Measurements from ENCODE around the gene KCND2.

DNA sequence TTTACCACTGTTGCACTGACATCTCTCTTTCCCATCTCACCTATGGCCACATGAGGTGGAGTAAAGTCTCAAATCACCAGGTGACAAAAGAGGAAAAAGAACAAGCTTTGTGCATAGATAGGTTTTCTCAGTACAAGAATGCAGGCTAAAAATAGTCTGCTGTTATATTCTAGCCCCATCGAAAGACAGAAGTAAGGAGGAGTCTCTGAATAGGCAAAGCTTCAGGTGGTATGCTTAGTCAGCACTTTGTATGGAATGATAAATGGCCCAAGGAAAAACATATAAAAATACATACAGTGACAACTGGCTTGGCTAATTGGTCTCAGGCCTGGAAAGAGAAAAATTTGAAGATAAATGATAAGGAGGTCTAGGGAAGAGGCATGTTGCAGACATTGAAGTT is 39.6 kb upstream of the KCND2 start:
- TF ChIP-seq, protein P1, sequence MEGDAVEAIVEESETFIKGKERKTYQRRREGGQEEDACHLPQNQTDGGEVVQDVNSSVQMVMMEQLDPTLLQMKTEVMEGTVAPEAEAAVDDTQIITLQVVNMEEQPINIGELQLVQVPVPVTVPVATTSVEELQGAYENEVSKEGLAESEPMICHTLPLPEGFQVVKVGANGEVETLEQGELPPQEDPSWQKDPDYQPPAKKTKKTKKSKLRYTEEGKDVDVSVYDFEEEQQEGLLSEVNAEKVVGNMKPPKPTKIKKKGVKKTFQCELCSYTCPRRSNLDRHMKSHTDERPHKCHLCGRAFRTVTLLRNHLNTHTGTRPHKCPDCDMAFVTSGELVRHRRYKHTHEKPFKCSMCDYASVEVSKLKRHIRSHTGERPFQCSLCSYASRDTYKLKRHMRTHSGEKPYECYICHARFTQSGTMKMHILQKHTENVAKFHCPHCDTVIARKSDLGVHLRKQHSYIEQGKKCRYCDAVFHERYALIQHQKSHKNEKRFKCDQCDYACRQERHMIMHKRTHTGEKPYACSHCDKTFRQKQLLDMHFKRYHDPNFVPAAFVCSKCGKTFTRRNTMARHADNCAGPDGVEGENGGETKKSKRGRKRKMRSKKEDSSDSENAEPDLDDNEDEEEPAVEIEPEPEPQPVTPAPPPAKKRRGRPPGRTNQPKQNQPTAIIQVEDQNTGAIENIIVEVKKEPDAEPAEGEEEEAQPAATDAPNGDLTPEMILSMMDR (IDR thresholded peaks at IDR 0.05) = no peak
- TF ChIP-seq, protein P2, sequence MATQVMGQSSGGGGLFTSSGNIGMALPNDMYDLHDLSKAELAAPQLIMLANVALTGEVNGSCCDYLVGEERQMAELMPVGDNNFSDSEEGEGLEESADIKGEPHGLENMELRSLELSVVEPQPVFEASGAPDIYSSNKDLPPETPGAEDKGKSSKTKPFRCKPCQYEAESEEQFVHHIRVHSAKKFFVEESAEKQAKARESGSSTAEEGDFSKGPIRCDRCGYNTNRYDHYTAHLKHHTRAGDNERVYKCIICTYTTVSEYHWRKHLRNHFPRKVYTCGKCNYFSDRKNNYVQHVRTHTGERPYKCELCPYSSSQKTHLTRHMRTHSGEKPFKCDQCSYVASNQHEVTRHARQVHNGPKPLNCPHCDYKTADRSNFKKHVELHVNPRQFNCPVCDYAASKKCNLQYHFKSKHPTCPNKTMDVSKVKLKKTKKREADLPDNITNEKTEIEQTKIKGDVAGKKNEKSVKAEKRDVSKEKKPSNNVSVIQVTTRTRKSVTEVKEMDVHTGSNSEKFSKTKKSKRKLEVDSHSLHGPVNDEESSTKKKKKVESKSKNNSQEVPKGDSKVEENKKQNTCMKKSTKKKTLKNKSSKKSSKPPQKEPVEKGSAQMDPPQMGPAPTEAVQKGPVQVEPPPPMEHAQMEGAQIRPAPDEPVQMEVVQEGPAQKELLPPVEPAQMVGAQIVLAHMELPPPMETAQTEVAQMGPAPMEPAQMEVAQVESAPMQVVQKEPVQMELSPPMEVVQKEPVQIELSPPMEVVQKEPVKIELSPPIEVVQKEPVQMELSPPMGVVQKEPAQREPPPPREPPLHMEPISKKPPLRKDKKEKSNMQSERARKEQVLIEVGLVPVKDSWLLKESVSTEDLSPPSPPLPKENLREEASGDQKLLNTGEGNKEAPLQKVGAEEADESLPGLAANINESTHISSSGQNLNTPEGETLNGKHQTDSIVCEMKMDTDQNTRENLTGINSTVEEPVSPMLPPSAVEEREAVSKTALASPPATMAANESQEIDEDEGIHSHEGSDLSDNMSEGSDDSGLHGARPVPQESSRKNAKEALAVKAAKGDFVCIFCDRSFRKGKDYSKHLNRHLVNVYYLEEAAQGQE (IDR thresholded peaks at IDR 0.05; ENCODE audit: insufficient read depth in 1 of 2, low read depth in 2 of 2, low read length in 1 of 2) = no peak
- TF ChIP-seq TCF7L2 (IDR thresholded peaks at IDR 0.05; ENCODE audit: low read depth, low read length) = no peak

Measured in Panc1 (cell line).